ENCODE data around the gene PIGQ.

DNA sequence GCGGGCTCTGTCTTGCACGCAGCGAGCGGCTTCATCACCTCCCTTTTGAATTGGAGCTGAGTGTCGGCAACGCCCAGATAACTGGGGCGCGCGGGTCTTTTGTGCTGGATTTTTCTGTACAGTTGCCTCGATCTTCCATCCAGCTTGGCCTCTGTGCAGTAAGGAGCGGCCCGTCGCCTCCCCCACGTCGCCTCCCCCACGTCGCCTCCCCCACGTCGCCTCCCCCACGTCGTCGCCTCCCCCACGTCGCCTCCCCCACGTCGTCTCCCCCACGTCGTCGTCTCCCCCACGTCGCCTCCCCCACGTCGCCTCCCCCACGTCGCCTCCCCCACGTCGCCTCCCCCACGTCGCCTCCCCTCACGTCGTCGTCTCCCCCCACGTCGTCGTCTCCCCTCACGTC lies 25.3 kb upstream of the PIGQ start:
- TF ChIP-seq, protein P1, sequence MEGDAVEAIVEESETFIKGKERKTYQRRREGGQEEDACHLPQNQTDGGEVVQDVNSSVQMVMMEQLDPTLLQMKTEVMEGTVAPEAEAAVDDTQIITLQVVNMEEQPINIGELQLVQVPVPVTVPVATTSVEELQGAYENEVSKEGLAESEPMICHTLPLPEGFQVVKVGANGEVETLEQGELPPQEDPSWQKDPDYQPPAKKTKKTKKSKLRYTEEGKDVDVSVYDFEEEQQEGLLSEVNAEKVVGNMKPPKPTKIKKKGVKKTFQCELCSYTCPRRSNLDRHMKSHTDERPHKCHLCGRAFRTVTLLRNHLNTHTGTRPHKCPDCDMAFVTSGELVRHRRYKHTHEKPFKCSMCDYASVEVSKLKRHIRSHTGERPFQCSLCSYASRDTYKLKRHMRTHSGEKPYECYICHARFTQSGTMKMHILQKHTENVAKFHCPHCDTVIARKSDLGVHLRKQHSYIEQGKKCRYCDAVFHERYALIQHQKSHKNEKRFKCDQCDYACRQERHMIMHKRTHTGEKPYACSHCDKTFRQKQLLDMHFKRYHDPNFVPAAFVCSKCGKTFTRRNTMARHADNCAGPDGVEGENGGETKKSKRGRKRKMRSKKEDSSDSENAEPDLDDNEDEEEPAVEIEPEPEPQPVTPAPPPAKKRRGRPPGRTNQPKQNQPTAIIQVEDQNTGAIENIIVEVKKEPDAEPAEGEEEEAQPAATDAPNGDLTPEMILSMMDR (IDR thresholded peaks at IDR 0.05) = no peak
- TF ChIP-seq POLR2AphosphoS5 (IDR thresholded peaks at IDR 0.05; ENCODE audit: low read depth, low read length) = no peak
- TF ChIP-seq REST (IDR thresholded peaks at IDR 0.05; ENCODE audit: insufficient read depth in 1 of 2, low read depth in 2 of 2, low read length in 1 of 2) = no peak
- TF ChIP-seq TCF7L2 (IDR thresholded peaks at IDR 0.05; ENCODE audit: low read depth, low read length) = no peak
- no peak for TF ChIP-seq SIN3A (IDR thresholded peaks at IDR 0.05; ENCODE audit: borderline replicate concordance, insufficient read depth, low read depth, low read length)
